AG20443 (cell line): ENCODE measurements around the gene IRS1.
"Not testable (repeated sequence)": the region's sequence is repeated elsewhere in the genome, so short reads cannot be mapped to it uniquely, and the experiment has no call there.

Experiments used
- DNase-seq: peaks from one replicate; pipeline ENCODE4 v3.0.0; 2012; ENCODE audit warnings: low spot score, mixed read lengths

The IRS1 gene, protein sequence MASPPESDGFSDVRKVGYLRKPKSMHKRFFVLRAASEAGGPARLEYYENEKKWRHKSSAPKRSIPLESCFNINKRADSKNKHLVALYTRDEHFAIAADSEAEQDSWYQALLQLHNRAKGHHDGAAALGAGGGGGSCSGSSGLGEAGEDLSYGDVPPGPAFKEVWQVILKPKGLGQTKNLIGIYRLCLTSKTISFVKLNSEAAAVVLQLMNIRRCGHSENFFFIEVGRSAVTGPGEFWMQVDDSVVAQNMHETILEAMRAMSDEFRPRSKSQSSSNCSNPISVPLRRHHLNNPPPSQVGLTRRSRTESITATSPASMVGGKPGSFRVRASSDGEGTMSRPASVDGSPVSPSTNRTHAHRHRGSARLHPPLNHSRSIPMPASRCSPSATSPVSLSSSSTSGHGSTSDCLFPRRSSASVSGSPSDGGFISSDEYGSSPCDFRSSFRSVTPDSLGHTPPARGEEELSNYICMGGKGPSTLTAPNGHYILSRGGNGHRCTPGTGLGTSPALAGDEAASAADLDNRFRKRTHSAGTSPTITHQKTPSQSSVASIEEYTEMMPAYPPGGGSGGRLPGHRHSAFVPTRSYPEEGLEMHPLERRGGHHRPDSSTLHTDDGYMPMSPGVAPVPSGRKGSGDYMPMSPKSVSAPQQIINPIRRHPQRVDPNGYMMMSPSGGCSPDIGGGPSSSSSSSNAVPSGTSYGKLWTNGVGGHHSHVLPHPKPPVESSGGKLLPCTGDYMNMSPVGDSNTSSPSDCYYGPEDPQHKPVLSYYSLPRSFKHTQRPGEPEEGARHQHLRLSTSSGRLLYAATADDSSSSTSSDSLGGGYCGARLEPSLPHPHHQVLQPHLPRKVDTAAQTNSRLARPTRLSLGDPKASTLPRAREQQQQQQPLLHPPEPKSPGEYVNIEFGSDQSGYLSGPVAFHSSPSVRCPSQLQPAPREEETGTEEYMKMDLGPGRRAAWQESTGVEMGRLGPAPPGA (N-terminal part only)

DNA sequence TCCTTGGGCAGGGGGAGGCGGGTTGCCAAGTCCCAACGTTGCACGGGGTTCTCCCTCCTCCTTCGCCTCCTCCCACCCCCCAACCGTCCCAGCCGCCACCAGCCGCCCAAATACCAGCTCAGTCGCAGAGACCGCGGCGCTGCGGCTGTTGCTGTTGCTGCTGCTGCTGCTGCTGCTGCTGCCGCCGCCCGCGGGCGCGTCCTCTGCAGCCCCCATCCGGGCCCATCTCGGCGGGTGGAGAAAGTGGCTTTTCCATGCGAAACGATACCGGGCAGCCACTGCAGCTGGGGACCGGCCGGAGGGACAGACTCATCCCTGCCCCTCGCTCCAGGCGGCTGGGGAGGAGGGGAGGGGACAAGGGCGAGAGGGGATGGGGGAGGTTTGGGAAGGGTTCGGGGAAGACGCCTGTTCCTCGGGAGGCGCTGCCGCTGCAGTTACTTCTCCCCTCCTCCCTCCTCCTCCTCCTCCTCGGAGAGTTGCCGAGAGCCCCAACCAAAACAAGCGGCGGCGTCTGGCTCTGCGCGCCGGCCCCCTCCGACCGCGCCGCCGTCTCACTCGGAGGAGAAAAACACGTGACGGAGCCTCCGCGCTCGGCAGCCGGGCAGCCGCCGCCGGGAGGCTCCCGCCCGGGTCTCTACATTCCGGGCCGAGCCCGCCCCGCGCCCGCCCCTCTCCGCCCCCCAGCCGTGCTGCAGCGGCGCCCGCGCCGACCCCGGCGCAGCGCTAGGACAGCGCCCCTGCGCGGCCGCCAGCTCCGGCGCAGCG is at the start of gene IRS1:
IRS1 (minus strand) TSS at position 610 of the 765 bp plus-strand sequence. CDS start 1,082 bp downstream, outside the sequence.
- peak; percentile 87 for DNase-seq

DNA sequence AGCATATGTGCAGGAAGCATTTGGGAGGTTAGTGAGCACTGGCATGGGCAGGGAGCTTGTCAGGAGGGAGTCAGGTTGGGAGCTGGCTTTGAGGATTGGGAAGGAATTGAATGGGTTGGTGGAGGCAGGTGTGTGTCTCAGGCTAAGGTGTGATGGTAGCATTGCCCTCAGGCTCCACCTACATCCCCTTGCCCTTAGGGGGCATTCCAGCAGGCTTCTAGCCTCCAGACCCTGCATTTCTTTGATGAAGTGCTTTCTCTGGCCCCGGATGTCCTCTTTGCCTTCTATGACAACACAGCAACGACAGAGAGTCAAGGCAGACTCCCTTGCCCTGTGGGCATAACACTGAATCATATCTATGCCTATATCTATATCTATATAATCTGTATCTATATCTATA is 49.7 kb upstream of the IRS1 start:
- no peak for DNase-seq

DNA sequence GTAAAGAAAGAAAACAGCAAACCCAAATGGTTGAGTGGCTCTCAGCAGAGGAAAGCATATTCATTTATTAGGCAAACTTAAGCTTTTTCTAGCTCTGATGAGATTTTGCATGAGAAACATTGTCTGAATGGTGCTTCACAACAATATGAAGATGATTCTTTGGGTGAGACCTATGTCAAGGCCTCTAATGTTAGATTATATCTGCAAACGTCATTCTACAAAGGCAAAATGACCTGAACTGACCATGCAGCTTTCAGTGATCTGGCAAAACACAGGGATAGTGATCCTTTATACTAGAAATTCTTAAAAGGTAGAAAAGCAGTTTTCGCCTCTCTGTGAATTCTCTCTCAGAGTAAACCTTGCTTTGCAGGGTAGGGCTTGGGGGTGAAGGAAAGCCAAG is 47.9 kb upstream of the IRS1 start:
- DNase-seq = no peak

DNA sequence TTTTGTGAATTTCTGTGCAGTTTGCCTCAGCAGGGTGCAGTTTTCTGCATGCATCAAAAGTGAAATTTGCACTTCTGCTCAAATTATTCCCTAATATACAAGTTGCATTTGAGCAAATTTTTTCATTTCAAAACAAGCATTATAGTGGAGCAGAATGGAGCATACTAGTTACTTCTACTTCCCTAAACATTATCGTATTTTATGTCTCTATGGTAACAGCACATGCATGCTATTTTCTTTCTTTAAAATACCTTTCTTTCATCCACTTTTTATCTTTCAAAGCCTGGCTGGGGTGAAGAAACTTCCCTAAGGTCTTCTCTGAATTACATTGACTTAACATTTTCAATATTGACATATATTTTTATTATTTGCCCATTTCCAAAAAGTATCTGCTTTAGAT is 47.5 kb upstream of the IRS1 start:
- DNase-seq = no peak

DNA sequence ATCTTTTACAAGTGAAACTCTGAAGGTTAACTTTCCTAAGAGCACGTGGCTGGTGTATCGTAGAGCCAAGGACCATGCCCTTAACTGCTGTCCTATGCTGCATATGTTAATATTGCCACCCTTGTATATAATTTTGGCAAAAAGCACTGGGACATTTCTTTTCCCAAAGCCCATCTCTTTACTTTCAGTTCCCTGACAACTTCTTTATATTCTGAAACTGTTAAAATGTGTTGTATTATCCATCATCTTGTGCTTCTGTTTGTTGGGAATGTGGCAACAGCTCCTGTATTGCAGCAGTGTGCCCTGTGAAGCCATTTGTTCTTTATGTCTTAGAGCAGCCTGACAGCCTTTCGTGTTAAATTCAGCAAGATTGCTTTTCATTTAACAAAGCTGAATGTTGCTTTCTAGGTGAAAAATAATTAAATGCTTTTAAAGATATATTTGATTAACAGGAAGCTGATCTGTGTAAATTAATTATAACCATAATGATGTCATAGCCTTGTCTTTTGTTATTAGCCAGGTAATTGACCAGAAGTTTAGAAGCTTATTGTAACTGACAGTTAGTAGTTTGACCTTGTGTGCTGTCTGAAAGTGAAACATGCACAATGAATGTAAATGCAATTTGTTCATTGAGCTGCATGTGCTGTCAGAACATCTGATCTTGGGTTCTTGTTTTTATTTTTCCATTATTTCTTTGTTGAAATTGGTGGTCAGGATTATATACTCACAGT is 45.9 kb upstream of the IRS1 start:
- no peak for DNase-seq

DNA sequence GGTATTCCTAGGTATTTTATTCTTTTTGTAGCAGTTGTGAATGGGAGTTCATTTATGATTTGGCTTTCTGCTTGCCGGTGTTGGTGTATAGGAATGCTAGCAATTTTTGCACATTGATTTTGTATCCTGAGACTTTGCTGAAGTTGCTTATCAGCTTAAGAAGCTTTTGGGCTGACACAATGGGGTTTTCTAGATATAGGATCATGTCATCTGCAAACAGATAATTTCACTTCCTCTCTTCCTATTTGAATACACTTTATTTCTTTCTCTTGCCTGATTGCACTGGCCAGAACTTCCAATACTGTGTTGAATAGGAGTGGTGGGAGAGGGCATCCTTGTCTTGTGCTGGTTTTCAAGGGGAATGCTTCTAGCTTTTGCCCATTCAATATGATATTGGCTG is 43.4 kb upstream of the IRS1 start:
- DNase-seq = not testable (repeated sequence)

DNA sequence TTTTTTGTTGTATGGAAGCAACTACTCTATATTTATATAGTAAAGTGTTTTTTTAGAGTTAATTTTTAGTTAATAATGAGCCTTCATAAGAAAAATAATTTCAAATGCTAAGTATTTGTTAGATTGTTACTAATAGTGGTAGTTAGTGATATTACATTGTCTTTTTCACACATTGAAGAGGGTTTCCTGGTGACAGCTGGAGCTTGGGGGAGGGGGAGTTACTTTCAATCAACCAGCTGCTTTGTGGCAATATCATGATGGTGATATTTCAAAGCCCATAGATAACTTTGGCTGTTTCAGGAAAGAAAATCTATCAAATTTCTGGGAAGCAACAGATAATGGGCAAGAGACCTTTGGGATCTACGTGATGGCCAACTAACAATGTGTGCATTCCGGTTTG is 40.3 kb upstream of the IRS1 start:
- DNase-seq = no peak

DNA sequence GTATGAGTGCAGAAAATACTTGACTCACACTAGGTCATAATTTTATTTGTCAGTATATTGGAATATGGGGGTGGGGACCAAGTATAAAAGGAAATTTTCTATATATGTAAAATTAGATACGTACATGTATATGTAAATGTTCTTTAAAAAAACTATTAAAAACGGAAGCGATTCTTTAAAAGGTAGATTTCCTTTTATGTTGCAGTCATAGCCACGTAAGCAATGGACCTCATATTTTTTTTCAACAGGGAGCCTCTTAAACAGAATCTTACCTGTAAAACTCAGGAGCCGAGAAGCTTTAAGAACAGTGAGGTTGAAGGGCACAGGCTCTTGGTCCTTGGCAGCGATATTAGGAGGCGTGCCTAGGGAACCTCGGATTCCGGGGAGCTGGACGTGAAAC is 39.5 kb upstream of the IRS1 start:
- DNase-seq = no peak

DNA sequence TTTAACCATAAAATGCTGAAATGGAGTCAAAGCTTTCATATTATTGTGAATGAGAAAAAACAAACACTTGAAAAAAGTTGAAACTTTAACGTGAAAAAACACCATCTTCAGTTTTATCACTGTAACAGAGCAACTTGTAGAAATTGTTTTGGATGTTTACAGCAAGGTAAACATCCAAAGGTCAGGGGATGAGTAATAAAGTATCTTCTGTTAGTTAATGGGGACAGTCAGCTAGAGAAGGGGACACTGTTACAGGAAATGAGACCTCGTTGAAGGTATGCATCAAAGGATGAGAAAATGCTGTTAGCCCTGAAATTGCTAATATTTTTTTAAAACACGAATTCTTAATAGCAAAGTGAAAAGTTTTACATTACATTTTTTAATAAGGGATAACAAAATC is 39.1 kb upstream of the IRS1 start:
- DNase-seq = no peak

DNA sequence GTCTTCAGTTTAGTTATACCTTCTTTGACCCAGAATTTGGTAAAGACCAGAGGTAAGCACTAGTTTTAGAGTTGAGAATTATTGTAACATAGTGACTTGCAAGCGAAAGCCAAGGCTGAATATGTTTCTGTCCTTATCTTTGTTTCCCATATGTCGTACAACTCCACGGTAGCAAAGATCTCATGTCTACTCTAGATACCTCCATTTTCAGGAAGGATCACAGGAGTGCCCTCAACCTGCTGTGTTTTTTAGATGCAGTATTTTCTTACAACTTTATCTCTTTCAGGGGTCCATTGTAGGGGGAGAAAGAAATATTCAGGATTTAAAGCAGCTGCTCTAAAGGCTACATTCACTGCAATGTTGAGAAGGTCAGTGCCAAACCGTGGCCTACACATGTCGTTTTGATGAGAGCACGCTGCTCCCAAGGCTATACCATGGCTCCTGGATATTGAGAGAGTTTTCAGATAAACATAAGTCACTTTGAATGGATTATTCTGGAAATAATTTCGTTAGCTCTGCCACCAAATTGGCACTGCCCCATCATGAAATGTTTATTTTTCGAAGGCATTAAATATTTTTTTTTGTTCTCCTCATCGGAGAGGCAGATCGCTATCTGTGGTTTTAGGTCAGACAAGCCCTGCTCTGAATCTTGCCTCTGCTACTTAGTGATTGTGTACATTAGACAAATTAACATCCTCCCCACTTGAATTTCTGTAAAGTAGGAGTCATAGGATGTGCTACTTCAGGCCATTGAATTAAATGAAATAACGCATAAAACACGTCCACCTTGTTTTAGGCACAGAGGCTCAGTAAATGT is 38.4 kb upstream of the IRS1 start:
- DNase-seq = no peak

DNA sequence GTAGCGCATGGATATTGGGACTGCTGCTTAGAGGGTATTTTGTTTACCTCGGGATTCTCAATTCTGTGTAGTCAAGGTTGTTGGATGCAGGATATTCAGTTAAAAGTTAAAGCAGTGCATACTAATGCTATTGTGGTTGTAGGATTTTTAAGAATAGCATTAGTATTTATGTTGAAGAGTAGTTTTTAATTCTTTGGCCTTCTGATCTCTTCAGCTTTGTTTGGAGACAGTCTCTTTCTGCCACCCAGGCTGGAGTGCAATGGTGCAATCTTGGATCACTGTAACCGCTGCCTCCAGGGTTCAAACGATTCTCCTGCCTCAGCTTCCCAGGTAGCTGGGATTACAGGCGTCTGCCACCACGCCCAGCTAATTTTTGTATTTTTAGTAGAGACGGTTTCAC is 37.7 kb upstream of the IRS1 start:
- no peak for DNase-seq

DNA sequence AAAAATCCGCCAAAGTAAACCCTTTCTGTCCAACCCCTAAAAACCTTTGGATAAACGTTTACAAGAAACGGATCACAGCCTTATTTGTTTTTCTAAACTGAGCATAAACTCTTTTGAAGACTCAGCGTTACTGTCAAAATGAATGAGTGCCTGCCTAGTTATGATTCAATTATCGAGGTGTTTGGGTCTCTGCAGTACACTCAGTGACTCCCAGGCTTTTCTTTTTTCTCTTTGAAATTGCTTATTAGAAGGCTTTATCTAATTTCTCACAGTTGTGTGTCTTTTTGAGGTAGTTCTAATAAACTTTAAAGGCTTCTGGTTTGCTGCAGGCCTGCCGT is 36.9 kb upstream of the IRS1 start:
- DNase-seq = no peak

DNA sequence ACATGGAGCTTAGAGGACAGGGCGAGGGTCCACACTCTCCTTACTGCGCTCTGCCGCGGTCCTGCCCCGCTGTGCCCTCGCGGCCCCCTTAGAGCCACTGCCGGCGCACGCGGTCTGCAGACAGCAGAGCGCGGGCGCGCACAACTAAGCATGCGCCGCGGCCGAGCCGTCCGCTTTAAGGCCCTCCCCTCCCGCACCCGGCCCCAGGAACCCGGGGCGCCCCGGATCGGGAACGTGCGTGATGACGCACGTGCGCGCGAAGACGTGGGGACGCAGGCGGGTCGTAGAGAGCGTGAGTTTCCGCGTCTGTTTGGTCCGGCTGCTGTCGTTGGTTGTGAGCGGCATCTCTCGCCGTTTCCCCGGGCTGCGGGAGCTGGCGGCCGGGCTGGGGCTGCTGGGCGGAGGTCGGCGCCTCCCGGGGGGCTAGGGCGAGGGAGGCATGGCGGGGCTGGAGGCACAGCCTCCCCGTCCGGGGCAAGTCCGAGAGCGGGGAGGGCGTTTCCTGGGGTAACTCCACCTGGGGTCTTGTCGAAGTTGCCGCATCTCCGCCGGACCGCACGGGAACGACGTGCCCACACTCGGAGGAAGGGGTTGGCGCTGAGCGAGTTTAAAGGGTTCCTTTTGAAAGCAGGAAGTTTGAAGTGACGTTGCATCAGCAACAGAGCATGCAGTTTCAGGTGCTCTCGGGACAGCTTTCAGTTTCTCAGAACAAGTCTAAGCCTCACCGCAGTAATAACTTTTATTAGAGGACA is 36.4 kb upstream of the IRS1 start, which contains the start of gene RHBDD1:
RHBDD1 (plus strand) TSS at position 259 of the 752 bp plus-strand sequence. CDS start 28,640 bp downstream, outside the sequence.
- DNase-seq = peak; percentile 99

DNA sequence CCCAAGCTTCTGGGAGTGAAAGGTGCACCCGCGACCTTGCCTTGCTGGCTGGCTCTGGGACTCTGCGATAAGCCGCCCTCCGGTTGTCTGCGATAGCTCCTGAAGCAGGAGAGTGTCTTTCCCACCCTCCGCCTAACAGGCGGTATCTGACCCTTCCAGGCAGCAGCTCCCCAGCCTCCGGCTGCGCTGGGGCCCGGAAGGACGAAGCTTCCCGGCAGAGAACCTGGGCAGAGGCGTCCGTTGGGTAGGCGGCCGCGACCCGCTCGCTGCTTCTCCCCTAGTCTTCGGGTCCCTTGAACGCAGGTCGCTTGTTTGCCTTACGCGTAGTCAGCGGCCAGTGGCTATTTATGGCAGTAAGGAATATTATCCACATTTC is 35.8 kb upstream of the IRS1 start:
- DNase-seq = no peak

DNA sequence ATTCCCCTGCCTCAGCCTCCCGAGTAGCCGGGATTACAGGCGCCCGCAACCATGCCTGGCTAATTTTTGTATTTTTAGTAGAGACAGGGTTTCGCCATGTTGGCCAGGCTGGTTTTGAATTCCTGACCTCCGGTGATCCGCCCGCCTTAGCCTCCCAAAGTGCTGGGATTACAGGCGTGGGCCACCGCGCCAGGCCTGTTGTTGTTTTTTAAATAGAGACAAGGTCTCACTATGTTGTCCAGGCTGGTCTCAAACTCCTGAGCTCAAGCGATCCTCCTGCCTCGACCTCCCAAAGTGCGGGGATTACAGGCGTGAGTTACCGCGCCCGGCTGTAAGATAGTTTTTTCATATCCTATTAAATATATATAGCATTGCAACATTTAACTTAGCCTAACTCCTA is 35.3 kb upstream of the IRS1 start:
- not testable (repeated sequence) for DNase-seq

DNA sequence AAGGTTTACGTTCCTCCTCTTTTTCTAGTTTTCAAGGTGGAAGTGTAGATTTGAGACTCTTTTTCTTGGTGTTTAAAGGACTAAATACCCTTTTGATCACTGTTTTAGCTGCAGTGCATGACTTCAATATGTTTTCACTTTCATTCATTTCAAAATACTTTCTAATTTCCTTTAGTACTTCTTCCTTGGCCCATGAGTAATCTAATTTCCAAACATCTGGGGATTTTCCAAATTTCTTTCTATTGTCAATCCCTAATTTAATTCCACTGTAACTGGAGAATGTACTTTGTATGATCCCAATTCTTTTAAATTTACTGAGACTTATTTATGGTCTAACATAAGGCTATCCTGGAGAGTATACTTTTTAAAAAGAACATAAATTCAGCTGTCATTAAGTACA is 32.4 kb upstream of the IRS1 start:
- no peak for DNase-seq

DNA sequence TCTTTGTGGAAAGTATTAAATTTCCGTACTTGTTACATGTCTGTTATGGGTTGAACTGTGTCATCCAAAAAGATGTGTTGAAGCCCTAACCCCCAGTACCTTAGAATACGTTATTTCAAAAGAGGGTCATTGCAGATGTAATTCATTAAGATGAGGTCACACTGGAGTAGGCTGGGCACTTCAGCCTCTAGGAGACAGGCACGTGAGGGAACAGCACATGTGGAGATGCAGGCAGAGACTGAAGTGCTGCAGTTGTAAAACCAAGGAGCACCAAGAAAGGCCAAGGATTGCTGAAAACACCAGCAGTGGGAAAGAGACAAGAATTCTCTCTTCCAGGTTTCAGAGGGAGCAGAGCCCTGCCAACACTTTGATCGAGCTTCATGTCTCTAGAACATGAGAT is 31.6 kb upstream of the IRS1 start:
- DNase-seq = no peak

DNA sequence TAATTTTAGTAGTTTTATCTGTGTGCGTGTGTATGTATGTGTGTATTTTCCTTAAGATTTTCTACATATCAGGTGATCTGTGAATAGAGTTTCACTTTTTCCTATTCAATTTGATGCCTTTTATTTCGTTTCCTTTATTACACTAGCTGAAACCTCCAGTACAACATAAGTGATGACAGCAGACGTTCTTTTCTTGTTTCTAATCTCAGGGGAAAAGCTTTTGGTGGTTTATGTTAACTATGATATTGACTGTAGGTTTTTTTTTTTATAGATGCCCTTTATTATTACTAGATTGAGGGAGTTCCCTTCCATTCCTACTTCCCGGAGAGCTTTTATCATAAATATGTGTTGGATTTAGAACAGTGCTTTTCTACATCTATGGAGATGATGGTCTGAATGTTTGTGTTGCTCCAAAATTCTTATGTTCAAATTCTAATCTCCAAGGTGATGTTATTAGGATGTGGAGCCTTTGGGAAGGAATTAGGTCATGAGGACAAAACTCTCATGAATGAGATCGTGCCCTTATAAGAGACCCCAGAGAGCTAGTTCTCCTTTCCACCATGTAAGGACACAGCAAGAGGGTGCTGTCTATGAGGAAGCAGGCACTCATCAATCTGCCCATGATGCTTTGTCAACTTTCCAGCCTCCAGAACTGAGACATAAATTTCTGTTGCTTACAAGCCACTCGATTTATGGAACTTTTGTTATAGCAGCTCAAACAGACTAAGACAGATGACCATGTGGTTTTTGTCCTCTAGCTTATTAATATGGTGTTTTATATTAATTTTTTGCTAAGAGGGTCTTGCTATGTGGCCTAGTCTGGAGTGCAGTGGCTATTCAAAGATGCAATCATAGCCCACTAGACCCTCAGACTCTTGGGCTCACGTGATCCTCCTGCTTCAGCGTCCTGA is 30.4 kb upstream of the IRS1 start:
- DNase-seq = no peak

DNA sequence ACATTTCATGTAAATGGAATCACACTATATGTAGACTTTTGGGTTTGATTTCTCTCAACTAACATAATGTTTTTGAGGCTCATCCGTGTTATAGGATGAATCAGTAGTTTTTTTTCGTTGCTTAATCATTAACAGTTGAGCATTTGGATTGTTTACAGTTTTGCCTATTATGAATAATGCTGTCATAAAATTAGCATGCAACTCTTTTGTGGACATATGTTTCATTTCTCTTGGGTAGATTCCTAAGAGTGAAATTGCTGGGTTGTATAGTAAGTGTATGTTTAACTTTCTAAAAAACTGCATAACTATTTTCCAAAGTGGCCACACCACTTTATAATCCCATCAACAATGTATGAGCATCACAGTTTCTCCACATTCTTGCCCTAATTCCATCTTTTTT is 28.6 kb upstream of the IRS1 start:
- no peak for DNase-seq
